ENCODE data around the gene NHEJ1. TPM values are rescaled to one million over a fixed set of nuclear protein-coding genes. Genes with fewer than 3 reads are reported as not detected.
A peak's percentile ranks its signal among the peaks of the same experiment; 100 is the strongest.

Gene NHEJ1
- total and polyA plus RNA-seq, 2 of the 13 experiments (the other 11 are each of a cell fraction or from before 2014, with no cell fraction given) = 30.0 to 30.7 TPM

GRCh38 chr2:219058541-219059374, 101.9 kb downstream of the NHEJ1 start (continued):
- TF ChIP-seq, protein P1, sequence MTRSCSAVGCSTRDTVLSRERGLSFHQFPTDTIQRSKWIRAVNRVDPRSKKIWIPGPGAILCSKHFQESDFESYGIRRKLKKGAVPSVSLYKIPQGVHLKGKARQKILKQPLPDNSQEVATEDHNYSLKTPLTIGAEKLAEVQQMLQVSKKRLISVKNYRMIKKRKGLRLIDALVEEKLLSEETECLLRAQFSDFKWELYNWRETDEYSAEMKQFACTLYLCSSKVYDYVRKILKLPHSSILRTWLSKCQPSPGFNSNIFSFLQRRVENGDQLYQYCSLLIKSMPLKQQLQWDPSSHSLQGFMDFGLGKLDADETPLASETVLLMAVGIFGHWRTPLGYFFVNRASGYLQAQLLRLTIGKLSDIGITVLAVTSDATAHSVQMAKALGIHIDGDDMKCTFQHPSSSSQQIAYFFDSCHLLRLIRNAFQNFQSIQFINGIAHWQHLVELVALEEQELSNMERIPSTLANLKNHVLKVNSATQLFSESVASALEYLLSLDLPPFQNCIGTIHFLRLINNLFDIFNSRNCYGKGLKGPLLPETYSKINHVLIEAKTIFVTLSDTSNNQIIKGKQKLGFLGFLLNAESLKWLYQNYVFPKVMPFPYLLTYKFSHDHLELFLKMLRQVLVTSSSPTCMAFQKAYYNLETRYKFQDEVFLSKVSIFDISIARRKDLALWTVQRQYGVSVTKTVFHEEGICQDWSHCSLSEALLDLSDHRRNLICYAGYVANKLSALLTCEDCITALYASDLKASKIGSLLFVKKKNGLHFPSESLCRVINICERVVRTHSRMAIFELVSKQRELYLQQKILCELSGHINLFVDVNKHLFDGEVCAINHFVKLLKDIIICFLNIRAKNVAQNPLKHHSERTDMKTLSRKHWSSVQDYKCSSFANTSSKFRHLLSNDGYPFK (CRISPR knock-in tag; IDR thresholded peaks at IDR 0.05; ENCODE audit: borderline replicate concordance) = peak; percentile 6; the same call in 1 of the 2 replicates
- TF ChIP-seq STAT5B (CRISPR knock-in tag; IDR thresholded peaks at IDR 0.05) (peak; percentile 47; the same call in 1 of the 2 replicates), SMAD1 (CRISPR knock-in tag; IDR thresholded peaks at IDR 0.05; ENCODE audit: borderline replicate concordance, low read depth) (peak; percentile 19; the same call in 1 of the 2 replicates), IRF2 (CRISPR knock-in tag; IDR thresholded peaks at IDR 0.05) (0 out of 2 replicates have a peak, but pooled peaks have one; percentile 20), ZNF547 (CRISPR knock-in tag; IDR thresholded peaks at IDR 0.05) (no peak), LCORL (IDR thresholded peaks at IDR 0.05) (no peak), LCORL (CRISPR knock-in tag; IDR thresholded peaks at IDR 0.05) (peak; percentile 92), PREB (CRISPR knock-in tag; IDR thresholded peaks at IDR 0.05) (no peak), TBL1XR1 (IDR thresholded peaks at IDR 0.05; ENCODE audit: borderline replicate concordance, low read length, partially characterized antibody) (no peak), ZNF605 (CRISPR knock-in tag; IDR thresholded peaks at IDR 0.05) (peak; percentile 12; the same call in 1 of the 2 replicates), ZNF180 (CRISPR knock-in tag; IDR thresholded peaks at IDR 0.05; ENCODE audit: borderline replicate concordance, low read depth) (no peak), ZNF276 (CRISPR knock-in tag; IDR thresholded peaks at IDR 0.05; ENCODE audit: low read depth) (peak; percentile 77; the same call in 1 of the 2 replicates), ZNF331 (CRISPR knock-in tag; IDR thresholded peaks at IDR 0.05) (peak; percentile 55; the same call in 1 of the 2 replicates), ZNF138 (CRISPR knock-in tag; IDR thresholded peaks at IDR 0.05; ENCODE audit: low read depth) (no peak), WIZ (CRISPR knock-in tag; IDR thresholded peaks at IDR 0.05) (no peak), ZNF674 (CRISPR knock-in tag; IDR thresholded peaks at IDR 0.05; ENCODE audit: low read depth) (no peak), HDAC1 (CRISPR knock-in tag; IDR thresholded peaks at IDR 0.05) (peak; percentile 78), ZNF451 (CRISPR knock-in tag; IDR thresholded peaks at IDR 0.05) (peak; percentile 67; the same call in 1 of the 2 replicates), TCF12 (IDR thresholded peaks at IDR 0.05) (no peak), TCF12 (CRISPR knock-in tag; IDR thresholded peaks at IDR 0.05) (peak; percentile 62; the same call in 1 of the 2 replicates)
- TF ChIP-seq, protein P2, sequence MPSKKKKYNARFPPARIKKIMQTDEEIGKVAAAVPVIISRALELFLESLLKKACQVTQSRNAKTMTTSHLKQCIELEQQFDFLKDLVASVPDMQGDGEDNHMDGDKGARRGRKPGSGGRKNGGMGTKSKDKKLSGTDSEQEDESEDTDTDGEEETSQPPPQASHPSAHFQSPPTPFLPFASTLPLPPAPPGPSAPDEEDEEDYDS (CRISPR knock-in tag; IDR thresholded peaks at IDR 0.05) = no peak

Data from HepG2 (cell line).